Measurements from ENCODE around the gene PTEN.
"Not testable (repeated sequence)": the region's sequence is repeated elsewhere in the genome, so short reads cannot be mapped to it uniquely, and the experiment has no call there.

The PTEN gene

DNA sequence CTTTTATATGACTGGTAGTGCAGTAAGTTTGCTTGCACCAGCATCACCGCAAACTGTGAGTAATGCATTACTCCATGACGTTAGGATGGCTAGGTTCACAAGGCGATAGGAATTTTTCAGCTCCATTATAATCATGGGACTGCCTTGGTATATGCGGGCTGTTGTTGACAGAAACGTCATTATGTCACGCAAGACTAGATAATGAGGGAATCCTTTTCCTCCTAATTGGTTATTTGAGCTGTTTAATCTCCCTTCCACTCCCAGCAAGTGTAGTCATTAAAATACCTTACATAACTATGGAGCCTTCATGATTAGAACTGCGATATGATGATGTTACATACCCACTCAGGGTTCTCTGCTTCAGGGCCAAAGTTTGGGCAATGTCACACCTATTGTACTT is 17.4 kb upstream of the PTEN start (continued):
- TF ChIP-seq, protein P1, sequence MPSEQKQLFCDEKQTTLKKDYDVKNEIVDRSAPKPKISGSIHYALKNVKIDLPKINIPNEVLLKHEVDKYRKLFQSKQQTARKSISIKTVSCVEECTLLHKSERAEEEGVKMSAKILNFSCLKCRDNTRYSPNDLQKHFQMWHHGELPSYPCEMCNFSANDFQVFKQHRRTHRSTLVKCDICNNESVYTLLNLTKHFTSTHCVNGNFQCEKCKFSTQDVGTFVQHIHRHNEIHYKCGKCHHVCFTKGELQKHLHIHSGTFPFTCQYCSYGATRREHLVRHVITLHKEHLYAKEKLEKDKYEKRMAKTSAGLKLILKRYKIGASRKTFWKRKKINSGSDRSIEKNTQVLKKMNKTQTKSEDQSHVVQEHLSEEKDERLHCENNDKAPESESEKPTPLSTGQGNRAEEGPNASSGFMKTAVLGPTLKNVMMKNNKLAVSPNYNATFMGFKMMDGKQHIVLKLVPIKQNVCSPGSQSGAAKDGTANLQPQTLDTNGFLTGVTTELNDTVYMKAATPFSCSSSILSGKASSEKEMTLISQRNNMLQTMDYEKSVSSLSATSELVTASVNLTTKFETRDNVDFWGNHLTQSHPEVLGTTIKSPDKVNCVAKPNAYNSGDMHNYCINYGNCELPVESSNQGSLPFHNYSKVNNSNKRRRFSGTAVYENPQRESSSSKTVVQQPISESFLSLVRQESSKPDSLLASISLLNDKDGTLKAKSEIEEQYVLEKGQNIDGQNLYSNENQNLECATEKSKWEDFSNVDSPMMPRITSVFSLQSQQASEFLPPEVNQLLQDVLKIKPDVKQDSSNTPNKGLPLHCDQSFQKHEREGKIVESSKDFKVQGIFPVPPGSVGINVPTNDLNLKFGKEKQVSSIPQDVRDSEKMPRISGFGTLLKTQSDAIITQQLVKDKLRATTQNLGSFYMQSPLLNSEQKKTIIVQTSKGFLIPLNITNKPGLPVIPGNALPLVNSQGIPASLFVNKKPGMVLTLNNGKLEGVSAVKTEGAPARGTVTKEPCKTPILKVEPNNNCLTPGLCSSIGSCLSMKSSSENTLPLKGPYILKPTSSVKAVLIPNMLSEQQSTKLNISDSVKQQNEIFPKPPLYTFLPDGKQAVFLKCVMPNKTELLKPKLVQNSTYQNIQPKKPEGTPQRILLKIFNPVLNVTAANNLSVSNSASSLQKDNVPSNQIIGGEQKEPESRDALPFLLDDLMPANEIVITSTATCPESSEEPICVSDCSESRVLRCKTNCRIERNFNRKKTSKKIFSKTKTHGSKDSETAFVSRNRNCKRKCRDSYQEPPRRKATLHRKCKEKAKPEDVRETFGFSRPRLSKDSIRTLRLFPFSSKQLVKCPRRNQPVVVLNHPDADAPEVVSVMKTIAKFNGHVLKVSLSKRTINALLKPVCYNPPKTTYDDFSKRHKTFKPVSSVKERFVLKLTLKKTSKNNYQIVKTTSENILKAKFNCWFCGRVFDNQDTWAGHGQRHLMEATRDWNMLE (tag by site-specific recombination; conservative IDR thresholded peaks at IDR 0.05; ENCODE audit: low read depth): peak; percentile 79
- TF ChIP-seq ZNF600 (tag by site-specific recombination; IDR thresholded peaks at IDR 0.05) (peak; percentile 90), OVOL3 (tag by site-specific recombination; IDR thresholded peaks at IDR 0.05) (peak; percentile 95), ZFP69B (tag by site-specific recombination; IDR thresholded peaks at IDR 0.05) (peak; percentile 76)

GRCh38 chr10:87846711-87847110 is 16.7 kb upstream of the PTEN start:
- ChIA-PET POLR2A (interaction anchor here (0.7 to 2.2 kb wide), 4 partner anchors 16 to 680 kb away, joined by 3 to 29 read pairs (median 14); partner anchors contain the start of genes ATAD1, KLLN and PTEN), CTCF (interaction anchor here (0.5 to 2.4 kb wide), 6 partner anchors 13 to 964 kb away, joined by 3 to 11 read pairs (median 4); no protein-coding TSS in a partner anchor)
- H3K4me1 ChIP-seq (ENCODE audit: control insufficient read depth, insufficient read depth, low read length): peaks cover 20% of the 10 kb centered on the region
- not testable (repeated sequence) for H3K4me3 ChIP-seq (ENCODE audit: low read depth, low read length); H3K27ac ChIP-seq (ENCODE audit: extremely low read depth, low read depth, low read length); H3K9me3 ChIP-seq (ENCODE audit: control insufficient read depth, insufficient read depth, low read depth, low read length); H3K36me3 ChIP-seq (ENCODE audit: control insufficient read depth in 2 of 2, insufficient read depth in 1 of 2, low read length in 2 of 2)
- peak; percentile 26; the same call in 1 of the 2 replicates for TF ChIP-seq ZBTB7A (tag by site-specific recombination; IDR thresholded peaks at IDR 0.05; ENCODE audit: low read depth)

DNA sequence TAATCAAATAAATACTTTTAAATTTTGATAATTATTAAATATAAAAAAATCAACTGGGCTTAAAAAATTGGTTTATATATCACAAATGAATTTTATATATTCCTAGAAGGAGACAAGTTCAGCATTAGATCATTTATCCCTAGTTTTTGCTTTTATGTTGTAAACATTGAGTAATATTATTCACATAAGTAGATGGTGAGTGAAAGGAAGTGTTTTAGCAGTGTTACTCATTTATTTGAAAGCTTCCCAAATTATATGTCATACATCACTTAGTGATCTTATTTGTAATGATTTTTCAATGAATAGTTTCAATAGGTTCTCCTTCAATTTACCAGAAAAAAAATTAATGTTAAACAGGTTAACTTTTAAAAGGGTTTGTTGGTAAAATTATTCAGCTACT is 15.9 kb upstream of the PTEN start:
- TF ChIP-seq ZNF629 (tag by site-specific recombination; IDR thresholded peaks at IDR 0.05): 0 out of 2 replicates have a peak, but pooled peaks have one; percentile 48
- TF ChIP-seq, protein P2, sequence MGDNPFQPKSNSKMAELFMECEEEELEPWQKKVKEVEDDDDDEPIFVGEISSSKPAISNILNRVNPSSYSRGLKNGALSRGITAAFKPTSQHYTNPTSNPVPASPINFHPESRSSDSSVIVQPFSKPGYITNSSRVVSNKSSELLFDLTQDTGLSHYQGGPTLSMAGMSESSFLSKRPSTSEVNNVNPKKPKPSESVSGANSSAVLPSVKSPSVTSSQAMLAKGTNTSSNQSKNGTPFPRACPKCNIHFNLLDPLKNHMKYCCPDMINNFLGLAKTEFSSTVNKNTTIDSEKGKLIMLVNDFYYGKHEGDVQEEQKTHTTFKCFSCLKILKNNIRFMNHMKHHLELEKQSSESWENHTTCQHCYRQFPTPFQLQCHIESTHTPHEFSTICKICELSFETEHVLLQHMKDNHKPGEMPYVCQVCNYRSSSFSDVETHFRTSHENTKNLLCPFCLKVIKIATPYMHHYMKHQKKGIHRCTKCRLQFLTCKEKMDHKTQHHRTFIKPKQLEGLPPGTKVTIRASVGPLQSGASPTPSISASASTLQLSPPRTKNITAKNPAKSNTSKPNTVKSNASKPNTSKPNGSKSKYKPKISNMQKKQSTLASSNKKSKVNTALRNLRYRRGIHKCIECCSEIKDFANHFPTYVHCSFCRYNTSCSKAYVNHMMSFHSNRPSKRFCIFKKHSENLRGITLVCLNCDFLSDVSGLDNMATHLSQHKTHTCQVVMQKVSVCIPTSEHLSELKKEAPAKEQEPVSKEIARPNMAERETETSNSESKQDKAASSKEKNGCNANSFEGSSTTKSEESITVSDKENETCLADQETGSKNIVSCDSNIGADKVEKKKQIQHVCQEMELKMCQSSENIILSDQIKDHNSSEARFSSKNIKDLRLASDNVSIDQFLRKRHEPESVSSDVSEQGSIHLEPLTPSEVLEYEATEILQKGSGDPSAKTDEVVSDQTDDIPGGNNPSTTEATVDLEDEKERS (tag by site-specific recombination; IDR thresholded peaks at IDR 0.05): no peak
- peak; percentile 53; the same call in 1 of the 2 replicates for TF ChIP-seq SP7 (tag by site-specific recombination; IDR thresholded peaks at IDR 0.05)
- Histone ChIP-seq H3K36me3 (ENCODE audit: control insufficient read depth in 2 of 2, insufficient read depth in 1 of 2, low read length in 2 of 2) (no peaks in the 10 kb centered on the region), H3K4me3 (ENCODE audit: low read depth, low read length) (no peak overlapping the region), H3K27ac (ENCODE audit: extremely low read depth, low read depth, low read length) (no peak overlapping the region), H3K4me1 (ENCODE audit: control insufficient read depth, insufficient read depth, low read length) (peaks cover 20% of the 10 kb centered on the region), H3K9me3 (ENCODE audit: control insufficient read depth, insufficient read depth, low read depth, low read length) (no peaks in the 10 kb centered on the region)
- ChIA-PET CTCF (interaction anchor here (0.6 kb wide), 1 partner anchor 26 kb away, joined by 3 read pairs; no protein-coding TSS in a partner anchor), POLR2A (no interaction called here)

DNA sequence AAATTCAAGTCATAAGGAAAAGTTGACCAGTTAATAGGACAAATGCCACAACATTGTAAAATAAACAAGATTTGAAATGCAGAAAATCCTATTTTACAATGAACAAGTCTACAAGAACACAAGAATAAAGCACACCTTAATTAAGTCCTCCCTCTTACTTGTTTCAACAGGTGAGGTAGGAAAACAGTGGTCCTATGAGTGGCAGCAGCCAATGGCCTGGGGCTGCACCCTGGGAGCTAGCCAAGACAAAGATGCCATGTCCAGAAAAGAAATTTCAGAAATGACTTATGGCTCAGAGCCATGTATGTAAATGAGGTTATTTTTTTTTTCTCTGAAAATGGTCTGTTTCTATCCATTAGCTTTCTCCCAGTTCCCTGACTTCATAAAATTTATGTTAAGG is 14.4 kb upstream of the PTEN start:
- Histone ChIP-seq H3K27ac (ENCODE audit: extremely low read depth, low read depth, low read length) (no peak overlapping the region), H3K4me3 (ENCODE audit: low read depth, low read length) (no peak overlapping the region), H3K4me1 (ENCODE audit: control insufficient read depth, insufficient read depth, low read length) (peaks cover 20% of the 10 kb centered on the region), H3K36me3 (ENCODE audit: control insufficient read depth in 2 of 2, insufficient read depth in 1 of 2, low read length in 2 of 2) (no peaks in the 10 kb centered on the region), H3K9me3 (ENCODE audit: control insufficient read depth, insufficient read depth, low read depth, low read length) (no peaks in the 10 kb centered on the region)
- CTCF ChIA-PET: interaction anchor here (0.6 to 4.5 kb wide), 5 partner anchors 10 to 658 kb away, joined by 3 to 26 read pairs (median 3); no protein-coding TSS in a partner anchor
- POLR2A ChIA-PET: interaction anchor here (2.0 kb wide), 1 partner anchor 31 kb away, joined by 5 read pairs; the partner anchor contains the start of gene ATAD1
- TF ChIP-seq GLI2 (tag by site-specific recombination; IDR thresholded peaks at IDR 0.05; ENCODE audit: borderline replicate concordance, low read depth) (no peak), ZNF16 (tag by site-specific recombination; IDR thresholded peaks at IDR 0.05; ENCODE audit: low read depth) (no peak), ZBTB10 (tag by site-specific recombination; IDR thresholded peaks at IDR 0.05) (no peak), ZNF10 (tag by site-specific recombination; IDR thresholded peaks at IDR 0.05) (peak; percentile 67)
- TF ChIP-seq, protein P1 (tag by site-specific recombination; conservative IDR thresholded peaks at IDR 0.05; ENCODE audit: low read depth): no peak

All from HEK293 (cell line).